ENCODE measurements around the gene MYLK4.

MYLK4 gene

DNA sequence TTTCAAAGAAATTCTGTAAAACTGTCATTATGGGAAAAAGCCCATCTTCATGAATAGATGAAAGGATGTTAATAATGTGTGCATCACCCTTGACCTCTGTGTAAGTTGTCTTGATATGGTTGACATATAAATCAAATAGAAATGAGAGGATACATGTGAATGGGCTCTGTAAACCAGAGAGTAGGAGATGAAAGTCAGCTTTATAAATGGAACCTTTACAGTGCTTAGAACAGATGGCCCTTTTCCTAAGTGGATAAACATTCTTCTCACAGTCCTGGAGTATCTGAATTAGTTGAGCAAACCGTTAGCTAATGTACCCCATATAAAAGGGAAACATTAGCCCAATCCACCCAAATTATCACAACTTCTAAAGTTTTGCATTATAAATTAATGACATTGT is 57.5 kb downstream of the MYLK4 start:
- no peak for DNase-seq

- no peak for DNase-seq
Observed at GRCh38 chr6:2688401-2689064, 62.2 kb downstream of the MYLK4 start.

- no peak for DNase-seq
Observed at GRCh38 chr6:2687456-2687855, 63.3 kb downstream of the MYLK4 start.

DNA sequence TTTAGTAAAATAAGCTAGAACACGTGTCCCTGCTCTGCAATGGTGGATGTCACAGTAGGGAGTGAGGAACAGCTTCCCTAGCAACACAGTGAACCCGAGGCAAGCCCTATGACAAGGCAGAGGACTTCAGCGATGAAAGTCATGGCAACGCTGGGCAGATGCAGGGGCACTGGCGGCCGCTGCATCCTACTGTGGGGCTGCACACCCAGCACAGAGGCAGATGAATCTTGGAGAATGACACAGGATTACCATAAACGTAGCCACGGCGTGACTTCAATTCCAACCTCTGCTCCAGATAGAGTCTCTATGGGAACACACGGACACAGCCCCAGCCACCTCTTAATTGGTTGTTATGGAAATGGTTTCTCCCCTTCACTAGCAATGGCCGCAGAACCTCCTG is 64.2 kb downstream of the MYLK4 start:
- DNase-seq, result no peak

- no peak for DNase-seq
Observed at GRCh38 chr6:2684766-2685754, 65.7 kb downstream of the MYLK4 start.

DNA sequence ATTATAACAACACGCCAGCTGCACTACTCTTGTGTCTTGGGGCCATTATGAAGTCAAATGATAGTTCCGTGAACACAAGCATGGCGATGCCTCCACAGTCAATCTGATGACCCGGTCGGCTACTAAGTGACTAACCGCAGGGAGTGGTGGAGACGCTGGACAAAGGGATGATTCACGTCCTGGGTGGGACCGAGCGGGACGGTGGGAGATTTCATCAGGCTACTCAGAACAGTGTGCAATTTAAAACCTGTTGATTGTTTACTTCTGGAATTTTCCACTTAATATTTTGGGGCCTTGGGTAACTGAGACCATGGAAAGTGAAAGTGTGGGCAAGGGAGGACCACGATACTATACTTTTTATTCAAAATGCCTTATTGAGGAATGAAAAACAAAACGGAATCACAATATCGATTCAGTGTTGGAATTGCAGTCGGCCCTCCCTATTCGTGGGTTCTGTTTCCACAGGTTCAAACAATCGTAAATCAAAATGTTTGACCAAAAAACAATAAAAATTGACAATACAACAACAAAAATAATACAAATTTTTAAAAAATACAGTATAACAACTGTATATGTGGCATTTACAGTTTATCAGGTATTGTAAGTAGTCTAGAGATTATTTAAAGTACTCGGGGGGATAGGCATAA is 66.5 kb downstream of the MYLK4 start:
- no peak for DNase-seq

- DNase-seq, result no peak
Observed at GRCh38 chr6:2680264-2680922, 70.3 kb downstream of the MYLK4 start.

- DNase-seq, result no peak
Observed at GRCh38 chr6:2677080-2677593, 73.6 kb downstream of the MYLK4 start.

GRCh38 chr6:2676048-2676447 is 74.7 kb downstream of the MYLK4 start:
- no peak for DNase-seq

DNA sequence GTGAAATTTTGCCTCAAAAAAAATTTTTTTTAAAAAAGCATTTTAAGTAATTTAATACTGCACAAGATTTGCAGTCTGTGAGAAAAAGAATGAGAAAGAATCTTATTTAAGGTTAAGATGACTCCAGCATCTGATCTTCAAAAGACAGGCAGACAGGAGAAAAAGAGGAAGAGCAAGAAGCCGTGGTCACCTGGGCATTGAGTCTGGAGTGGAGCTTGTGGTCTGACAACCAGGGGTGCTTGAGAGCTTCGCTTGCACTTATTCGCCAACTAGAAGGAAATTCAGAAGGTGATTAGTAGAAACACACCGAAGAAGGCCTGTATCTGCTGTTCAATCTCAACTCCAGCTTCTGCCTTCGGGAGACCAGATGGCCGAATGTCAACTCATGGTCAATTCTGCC is 75.9 kb downstream of the MYLK4 start:
- DNase-seq, result no peak

- no peak for DNase-seq
Observed at GRCh38 chr6:2669067-2669700, 81.5 kb downstream of the MYLK4 start.

- DNase-seq, result no peak
Observed at GRCh38 chr6:2667617-2668016, 83.1 kb downstream of the MYLK4 start.

DNA sequence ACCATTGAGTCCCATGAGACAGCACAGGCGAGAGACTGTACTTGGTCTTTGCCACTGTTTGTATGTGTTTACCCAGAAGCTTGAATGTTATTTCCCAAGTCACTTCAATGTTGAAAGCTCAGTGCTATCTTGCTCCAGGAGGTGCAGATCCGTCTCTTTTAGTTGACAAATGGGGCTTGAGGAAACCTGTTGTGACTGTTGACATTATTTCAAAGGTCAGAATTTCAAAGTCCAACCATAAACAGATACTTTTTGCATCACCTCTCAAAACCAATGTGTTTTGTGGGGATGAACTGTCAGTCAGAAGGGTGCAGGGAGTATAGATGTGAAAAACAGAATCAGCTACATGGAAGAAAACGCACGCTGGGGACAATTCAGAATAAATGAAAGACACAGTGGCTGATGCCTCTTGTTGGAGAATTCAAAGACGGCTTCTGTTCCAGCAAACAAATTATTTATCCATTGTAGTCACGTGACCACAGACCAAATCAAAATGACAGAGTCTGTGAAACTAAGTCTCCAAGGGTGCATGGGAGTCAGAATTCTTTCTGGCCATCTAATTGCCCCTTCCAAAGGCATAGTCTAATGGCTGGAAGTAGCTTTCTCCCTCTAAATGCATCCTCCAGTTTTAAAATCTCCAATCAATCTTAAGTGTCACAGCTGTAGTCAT is 83.7 kb downstream of the MYLK4 start:
- DNase-seq, result no peak

GRCh38 chr6:2665146-2666070 is 85.3 kb downstream of the MYLK4 start:
- DNase-seq, result no peak

- no peak for DNase-seq
Observed at GRCh38 chr6:2663123-2663522, 87.6 kb downstream of the MYLK4 start.

DNA sequence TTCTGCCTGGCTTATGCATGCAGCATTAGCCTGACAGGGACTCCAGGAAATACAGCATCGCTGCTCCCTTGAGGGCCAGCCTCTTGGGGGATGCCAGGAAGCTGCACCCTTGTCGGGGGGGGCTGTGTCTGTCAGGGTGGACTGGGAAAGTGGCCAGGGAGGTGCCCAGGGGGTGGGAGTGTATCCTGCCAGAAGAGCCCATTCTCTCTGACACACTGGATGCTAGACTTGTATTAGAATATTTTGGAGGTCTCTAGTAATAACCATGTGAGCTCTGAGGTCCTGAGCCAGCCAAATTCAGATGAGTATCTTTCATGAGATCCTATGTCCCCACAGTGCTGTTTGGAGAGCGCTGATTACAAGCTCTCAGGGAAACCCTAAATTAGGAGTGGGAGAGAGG is 89.1 kb downstream of the MYLK4 start:
- DNase-seq, result no peak

DNA sequence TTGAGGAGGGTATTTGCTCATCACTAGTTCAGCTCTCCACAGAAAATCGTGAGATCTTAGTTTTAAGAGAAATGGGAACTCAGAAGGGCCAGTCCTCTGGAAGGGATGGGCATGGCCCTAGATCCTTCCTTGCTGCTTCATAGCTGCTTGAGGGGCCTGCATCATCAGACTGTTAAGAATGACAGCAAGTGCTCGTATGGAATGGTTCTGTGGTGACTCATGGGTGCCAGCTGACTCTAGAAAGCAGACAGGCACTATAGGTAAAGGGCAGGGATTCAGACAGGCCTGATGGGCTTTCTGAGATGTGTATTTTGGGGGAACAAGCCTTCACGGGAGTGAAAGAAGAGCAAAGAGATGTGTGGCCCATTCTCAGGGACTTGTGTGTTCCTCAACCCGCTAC is 90.8 kb downstream of the MYLK4 start:
- no peak for DNase-seq

GRCh38 chr6:2659381-2659780 is 91.3 kb downstream of the MYLK4 start:
- no peak for DNase-seq

- DNase-seq, result peak in 1 of 2 experiments; percentile 16
Observed at GRCh38 chr6:2658788-2659187, 91.9 kb downstream of the MYLK4 start.

GRCh38 chr6:2656460-2657079 is 94.2 kb downstream of the MYLK4 start:
- DNase-seq, result no peak
